Ishikawa (cell line): Measurements from ENCODE around the gene CLCN1.

Experiments
- CEBPB ChIP-seq: IDR thresholded peaks from 2 replicates; pipeline ENCODE4 v1.6.1; 2012
- CREB1 ChIP-seq: IDR thresholded peaks from 2 replicates; pipeline ENCODE4 v1.6.1; 2012; ENCODE audit warnings: low read depth
- EGR1 ChIP-seq: IDR thresholded peaks from 2 replicates; pipeline ENCODE4 v1.6.1; 2012
- EP300 ChIP-seq: IDR thresholded peaks from 2 replicates; pipeline ENCODE4 v1.6.1; 2012; ENCODE audit warnings: borderline replicate concordance
- FOXM1 ChIP-seq: IDR thresholded peaks from 2 replicates; pipeline ENCODE4 v1.6.1; 2012; ENCODE audit warnings: low read depth, borderline replicate concordance
- MAX ChIP-seq: IDR thresholded peaks from 2 replicates; pipeline ENCODE4 v1.6.1; 2012
- REST ChIP-seq: IDR thresholded peaks from 2 replicates; pipeline ENCODE4 v1.6.1; 2012; ENCODE audit warnings: low read depth, mild to moderate bottlenecking
- TAF1 ChIP-seq: IDR thresholded peaks from 2 replicates; pipeline ENCODE4 v1.6.1; 2012; ENCODE audit warnings: low read depth, mild to moderate bottlenecking
- USF1 ChIP-seq: IDR thresholded peaks from 2 replicates; pipeline ENCODE4 v1.6.1; 2012
- YY1 ChIP-seq: IDR thresholded peaks from 2 replicates; pipeline ENCODE4 v1.6.1; 2012; ENCODE audit warnings: low read depth

- TF ChIP-seq MAX, result no peak
- no peak for TF ChIP-seq EP300
- TF ChIP-seq EGR1, result no peak
- TF ChIP-seq CREB1, result no peak
- no peak for TF ChIP-seq TAF1
- TF ChIP-seq USF1, result no peak
- no peak for TF ChIP-seq YY1
- TF ChIP-seq FOXM1, result no peak
- no peak for TF ChIP-seq REST
- TF ChIP-seq CEBPB, result no peak
Observed at GRCh38 chr7:143282124-143282523, 33.8 kb upstream of the CLCN1 start.
